K562 (cell line): ENCODE data around the gene UCHL5. TPM values are rescaled to one million over a fixed set of nuclear protein-coding genes. Genes with fewer than 3 reads are reported as not detected.

Source experiments
- ATF1 ChIP-seq, 2 experiments: fragments of 450-650 bp in 1 of 2; IDR thresholded peaks; 2 replicates each; pipeline ENCODE4 v1.6.1; 2016; ENCODE audit warnings: missing compliant biosample characterization in 1 of 2, missing genetic modification characterization in 1 of 2
- CBX5 ChIP-seq: IDR thresholded peaks from 2 replicates; pipeline ENCODE4 v1.6.1; 2014; ENCODE audit warnings: low read depth, borderline replicate concordance
- DMBX1 ChIP-seq: fragments of 250-450 bp; sonication (Bioruptor Pico); IDR thresholded peaks from 2 replicates; pipeline ENCODE4 v1.8.0; 2022; ENCODE audit warnings: inconsistent platforms, mild to moderate bottlenecking, moderate library complexity, borderline replicate concordance
- ELF2 ChIP-seq: fragments of 250-450 bp; sonication (Bioruptor Pico); IDR thresholded peaks from 2 replicates; pipeline ENCODE4 v1.5.0; 2021; ENCODE audit warnings: mild to moderate bottlenecking
- ESRRA ChIP-seq: fragments of 450-650 bp; IDR thresholded peaks from 2 replicates; pipeline ENCODE4 v1.6.1; 2014; ENCODE audit warnings: low read depth, mild to moderate bottlenecking, moderate library complexity, borderline replicate concordance
- HOXB6 ChIP-seq: fragments of 250-450 bp; sonication (Bioruptor Pico); IDR thresholded peaks from 2 replicates; pipeline ENCODE4 v1.5.1; 2022; ENCODE audit warnings: mild to moderate bottlenecking, borderline replicate concordance
- LCOR ChIP-seq: sonication (generic); formaldehyde crosslinking; IDR thresholded peaks from 2 replicates; pipeline ENCODE4 v1.8.0; 2022; ENCODE audit warnings: mild to moderate bottlenecking, missing genetic modification reagents
- NR4A1 ChIP-seq, 2 experiments: fragments of 250-450 bp in 1 of 2; fragments of 450-650 bp in 1 of 2; sonication (Bioruptor Pico) in 1 of 2; IDR thresholded peaks; 2 replicates each; pipeline versions ENCODE4 v1.4.0 to v1.6.1; 2016 to 2020; ENCODE audit warnings: mild to moderate bottlenecking in 2 of 2, missing compliant biosample characterization in 1 of 2, missing genetic modification characterization in 1 of 2, moderate library complexity in 1 of 2
- PML ChIP-seq: IDR thresholded peaks from 2 replicates; pipeline ENCODE4 v1.6.1; 2012; ENCODE audit warnings: low read length, inconsistent platforms
- TBL1XR1 ChIP-seq, 2 experiments: IDR thresholded peaks; 2 replicates each; pipeline ENCODE4 v1.6.1; 2012; ENCODE audit warnings: improper control_type of control experiment in 2 of 2, low read length in 2 of 2, mild to moderate bottlenecking in 1 of 2
- TRIM28 ChIP-seq: fragments of 450-650 bp; IDR thresholded peaks from 2 replicates; pipeline ENCODE4 v1.6.1; 2017
- XRCC5 ChIP-seq: fragments of 200-400 bp; formaldehyde crosslinking; IDR thresholded peaks from 2 replicates; pipeline ENCODE4 v1.6.1; 2017; ENCODE audit warnings: low read depth, mild to moderate bottlenecking, low read length
- ZEB2 ChIP-seq: fragments of 450-650 bp; IDR thresholded peaks from 2 replicates; pipeline ENCODE4 v1.6.1; 2016
- ZKSCAN8 ChIP-seq: fragments of 200-800 bp; sonication (Bioruptor generic); IDR thresholded peaks from 2 replicates; pipeline ENCODE4 v1.6.1; 2016; ENCODE audit warnings: missing genetic modification characterization, missing compliant biosample characterization
- ZNF551 ChIP-seq: fragments of 250-450 bp; sonication (Bioruptor Pico); IDR thresholded peaks from 2 replicates; pipeline ENCODE4 v1.5.0; 2021; ENCODE audit warnings: mild to moderate bottlenecking, moderate library complexity
- polyA plus RNA-seq, 8 experiments: library from polyadenylated mRNA; depleted of rRNA in 4 of 8; stranded (reverse) in 5 of 8; unstranded in 3 of 8; fragments of >200 nt; fragmentation: Nextera tagmentation in 2 of 8; fragmentation: Illumina TruSeq in 1 of 8; extraction: Ambion mirVana in 2 of 8; extraction: Trizol in 1 of 8; gene quantifications; 2 replicates each; pipeline versions ENCODE4 v1.2.1 to v1.2.3, GENCODE V29; 2011 to 2014; ENCODE audit warnings: inconsistent platforms in 1 of 8, missing spikeins in 1 of 8
- total RNA-seq, 7 experiments: library from RNA; depleted of rRNA in 6 of 7; stranded (reverse); fragments of >200 nt in 6 of 7; fragmentation: Illumina TruSeq in 2 of 7; extraction: Trizol in 2 of 7; gene quantifications; 2 replicates each; pipeline versions ENCODE4 v1.2.1 to v1.2.3, GENCODE V29; 2011 to 2021; ENCODE audit warnings: low replicate concordance in 1 of 7
- TF ChIP-seq, protein P1 (sequence below): fragments of 450-650 bp; formaldehyde crosslinking; IDR thresholded peaks from 2 replicates; pipeline ENCODE4 v1.4.0; 2020; ENCODE audit warnings: mild to moderate bottlenecking, mixed read lengths
- TF ChIP-seq, protein P2 (sequence below), 2 experiments: fragments of 450-650 bp; IDR thresholded peaks; 2 replicates each; pipeline ENCODE4 v1.6.1; 2016
- TF ChIP-seq, protein P3 (sequence below): sonication (generic); formaldehyde crosslinking; IDR thresholded peaks from 2 replicates; pipeline ENCODE4 v1.8.1; 2023; ENCODE audit warnings: mild to moderate bottlenecking, missing genetic modification reagents, moderate library complexity
- TF ChIP-seq, protein P4 (sequence below): fragments of 450-650 bp; formaldehyde crosslinking; IDR thresholded peaks from 2 replicates; pipeline ENCODE4 v1.4.0; 2020; ENCODE audit warnings: mild to moderate bottlenecking, moderate library complexity
- TF ChIP-seq, protein P5 (sequence below): fragments of 250-450 bp; sonication (Bioruptor Pico); IDR thresholded peaks from 2 replicates; pipeline ENCODE4 v1.8.0; 2022; ENCODE audit warnings: moderate library complexity, mild to moderate bottlenecking, inconsistent platforms
- TF ChIP-seq, protein P6 (sequence below): sonication (generic); formaldehyde crosslinking; IDR thresholded peaks from 2 replicates; pipeline ENCODE4 v1.8.0; 2022; ENCODE audit warnings: missing genetic modification reagents, mild to moderate bottlenecking, borderline replicate concordance

UCHL5 gene
- total and polyA plus RNA-seq, 9 of the 15 experiments (the other 6 are each of a cell fraction or from before 2014, with no cell fraction given), result 61.0 to 206 (median 122) TPM

DNA sequence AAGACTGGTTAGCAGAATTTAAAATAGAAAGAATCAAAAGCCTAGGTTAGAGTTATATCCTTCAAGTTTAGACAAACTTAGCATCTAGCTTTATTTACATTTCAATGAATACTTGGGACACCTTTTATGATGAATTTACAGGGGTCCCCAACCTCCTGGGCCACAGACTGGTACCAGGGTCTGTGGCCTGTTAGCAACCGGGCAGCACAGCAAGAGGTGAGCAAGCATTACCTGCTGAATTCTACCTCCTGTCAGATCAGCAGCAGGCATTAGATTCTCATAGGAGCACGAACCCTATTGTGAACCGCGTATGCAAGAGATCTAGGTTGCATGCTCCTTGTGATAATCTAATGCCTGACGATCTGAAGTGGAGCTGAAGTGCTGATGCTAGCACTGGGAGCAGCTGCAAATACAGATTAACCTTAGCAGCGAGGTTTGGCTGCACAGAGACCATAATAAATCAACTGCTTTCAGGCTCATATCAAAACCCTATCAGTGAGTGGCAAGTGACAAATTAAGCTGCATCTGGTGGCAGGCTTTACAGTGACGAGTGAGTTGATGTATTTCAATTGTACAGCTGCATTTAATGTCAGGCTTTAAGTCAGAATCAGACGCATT lies 82.0 kb downstream of the UCHL5 start (continued):
- TF ChIP-seq NR4A1 (CRISPR knock-in tag; IDR thresholded peaks at IDR 0.05) (no peak), NR4A1 (tag; IDR thresholded peaks at IDR 0.05) (peak; percentile 68; the same call in 1 of the 2 replicates), HOXB6 (no peak), CBX5 (peak; percentile 45; the same call in 1 of the 2 replicates), ELF2 (CRISPR knock-in tag) (no peak), ZNF551 (CRISPR knock-in tag) (no peak), DMBX1 (CRISPR knock-in tag) (peak; percentile 72; the same call in 1 of the 2 replicates), ZEB2 (peak; percentile 79), TBL1XR1 (IDR thresholded peaks at IDR 0.05; ENCODE audit: low read length in 2 of 2) (peak in 1 of 2 experiments; percentile 75; a peak in 2 of 4 replicates), ESRRA (no peak), TRIM28 (peak; percentile 86), XRCC5 (no peak), LCOR (CRISPR knock-in tag) (0 out of 2 replicates have a peak, but pooled peaks have one; percentile 48), ATF1 (CRISPR knock-in tag; IDR thresholded peaks at IDR 0.05) (no peak), ATF1 (tag; IDR thresholded peaks at IDR 0.05) (peak; percentile 72), PML (peak; percentile 98), ZKSCAN8 (peak; percentile 47; the same call in 1 of the 2 replicates)
- TF ChIP-seq, protein P1, sequence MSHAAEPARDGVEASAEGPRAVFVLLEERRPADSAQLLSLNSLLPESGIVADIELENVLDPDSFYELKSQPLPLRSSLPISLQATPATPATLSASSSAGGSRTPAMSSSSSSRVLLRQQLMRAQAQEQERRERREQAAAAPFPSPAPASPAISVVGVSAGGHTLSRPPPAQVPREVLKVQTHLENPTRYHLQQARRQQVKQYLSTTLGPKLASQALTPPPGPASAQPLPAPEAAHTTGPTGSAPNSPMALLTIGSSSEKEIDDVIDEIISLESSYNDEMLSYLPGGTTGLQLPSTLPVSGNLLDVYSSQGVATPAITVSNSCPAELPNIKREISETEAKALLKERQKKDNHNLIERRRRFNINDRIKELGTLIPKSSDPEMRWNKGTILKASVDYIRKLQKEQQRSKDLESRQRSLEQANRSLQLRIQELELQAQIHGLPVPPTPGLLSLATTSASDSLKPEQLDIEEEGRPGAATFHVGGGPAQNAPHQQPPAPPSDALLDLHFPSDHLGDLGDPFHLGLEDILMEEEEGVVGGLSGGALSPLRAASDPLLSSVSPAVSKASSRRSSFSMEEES (CRISPR knock-in tag), result no peak
- TF ChIP-seq, protein P2, sequence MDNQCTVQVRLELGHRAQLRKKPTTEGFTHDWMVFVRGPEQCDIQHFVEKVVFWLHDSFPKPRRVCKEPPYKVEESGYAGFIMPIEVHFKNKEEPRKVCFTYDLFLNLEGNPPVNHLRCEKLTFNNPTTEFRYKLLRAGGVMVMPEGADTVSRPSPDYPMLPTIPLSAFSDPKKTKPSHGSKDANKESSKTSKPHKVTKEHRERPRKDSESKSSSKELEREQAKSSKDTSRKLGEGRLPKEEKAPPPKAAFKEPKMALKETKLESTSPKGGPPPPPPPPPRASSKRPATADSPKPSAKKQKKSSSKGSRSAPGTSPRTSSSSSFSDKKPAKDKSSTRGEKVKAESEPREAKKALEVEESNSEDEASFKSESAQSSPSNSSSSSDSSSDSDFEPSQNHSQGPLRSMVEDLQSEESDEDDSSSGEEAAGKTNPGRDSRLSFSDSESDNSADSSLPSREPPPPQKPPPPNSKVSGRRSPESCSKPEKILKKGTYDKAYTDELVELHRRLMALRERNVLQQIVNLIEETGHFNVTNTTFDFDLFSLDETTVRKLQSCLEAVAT (IDR thresholded peaks at IDR 0.05), result peak; percentile 25; a peak in 1 of 4 replicates
- TF ChIP-seq, protein P3, sequence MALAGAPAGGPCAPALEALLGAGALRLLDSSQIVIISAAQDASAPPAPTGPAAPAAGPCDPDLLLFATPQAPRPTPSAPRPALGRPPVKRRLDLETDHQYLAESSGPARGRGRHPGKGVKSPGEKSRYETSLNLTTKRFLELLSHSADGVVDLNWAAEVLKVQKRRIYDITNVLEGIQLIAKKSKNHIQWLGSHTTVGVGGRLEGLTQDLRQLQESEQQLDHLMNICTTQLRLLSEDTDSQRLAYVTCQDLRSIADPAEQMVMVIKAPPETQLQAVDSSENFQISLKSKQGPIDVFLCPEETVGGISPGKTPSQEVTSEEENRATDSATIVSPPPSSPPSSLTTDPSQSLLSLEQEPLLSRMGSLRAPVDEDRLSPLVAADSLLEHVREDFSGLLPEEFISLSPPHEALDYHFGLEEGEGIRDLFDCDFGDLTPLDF, result no peak
- TF ChIP-seq, protein P4, sequence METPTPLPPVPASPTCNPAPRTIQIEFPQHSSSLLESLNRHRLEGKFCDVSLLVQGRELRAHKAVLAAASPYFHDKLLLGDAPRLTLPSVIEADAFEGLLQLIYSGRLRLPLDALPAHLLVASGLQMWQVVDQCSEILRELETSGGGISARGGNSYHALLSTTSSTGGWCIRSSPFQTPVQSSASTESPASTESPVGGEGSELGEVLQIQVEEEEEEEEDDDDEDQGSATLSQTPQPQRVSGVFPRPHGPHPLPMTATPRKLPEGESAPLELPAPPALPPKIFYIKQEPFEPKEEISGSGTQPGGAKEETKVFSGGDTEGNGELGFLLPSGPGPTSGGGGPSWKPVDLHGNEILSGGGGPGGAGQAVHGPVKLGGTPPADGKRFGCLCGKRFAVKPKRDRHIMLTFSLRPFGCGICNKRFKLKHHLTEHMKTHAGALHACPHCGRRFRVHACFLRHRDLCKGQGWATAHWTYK (CRISPR knock-in tag), result no peak
- TF ChIP-seq, protein P5, sequence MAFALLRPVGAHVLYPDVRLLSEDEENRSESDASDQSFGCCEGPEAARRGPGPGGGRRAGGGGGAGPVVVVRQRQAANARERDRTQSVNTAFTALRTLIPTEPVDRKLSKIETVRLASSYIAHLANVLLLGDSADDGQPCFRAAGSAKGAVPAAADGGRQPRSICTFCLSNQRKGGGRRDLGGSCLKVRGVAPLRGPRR, result no peak
- TF ChIP-seq, protein P6, sequence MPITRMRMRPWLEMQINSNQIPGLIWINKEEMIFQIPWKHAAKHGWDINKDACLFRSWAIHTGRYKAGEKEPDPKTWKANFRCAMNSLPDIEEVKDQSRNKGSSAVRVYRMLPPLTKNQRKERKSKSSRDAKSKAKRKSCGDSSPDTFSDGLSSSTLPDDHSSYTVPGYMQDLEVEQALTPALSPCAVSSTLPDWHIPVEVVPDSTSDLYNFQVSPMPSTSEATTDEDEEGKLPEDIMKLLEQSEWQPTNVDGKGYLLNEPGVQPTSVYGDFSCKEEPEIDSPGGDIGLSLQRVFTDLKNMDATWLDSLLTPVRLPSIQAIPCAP (CRISPR knock-in tag), result no peak
